Measurements from ENCODE around the gene NBR1.
"Not testable (repeated sequence)": the region's sequence is repeated elsewhere in the genome, so short reads cannot be mapped to it uniquely, and the experiment has no call there.

Gene NBR1

DNA sequence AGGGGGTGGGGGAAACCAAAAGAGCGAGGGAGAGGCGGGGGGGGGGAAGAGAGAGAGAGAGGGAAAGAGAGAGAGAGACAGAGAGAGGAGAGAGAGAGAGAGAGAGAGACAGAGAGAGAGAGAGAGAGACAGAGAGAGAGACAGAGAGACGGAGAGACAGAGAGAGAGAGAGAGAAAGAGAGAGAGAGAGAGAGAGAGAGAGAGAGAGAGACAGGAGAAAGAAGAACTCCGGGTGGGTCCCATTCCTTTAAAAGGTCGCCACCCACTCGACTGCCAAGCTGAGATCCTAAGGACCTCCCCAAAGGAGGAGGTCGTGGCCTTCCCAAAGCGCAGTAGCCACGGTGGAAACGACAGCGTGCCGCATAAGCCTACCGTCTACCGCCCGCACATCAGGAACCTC, 62.2 kb downstream of the NBR1 start:
- not testable (repeated sequence) for H3K4me3 ChIP-seq (ENCODE audit: low read depth, low read length, poor library complexity, severe bottlenecking); H3K27me3 ChIP-seq (ENCODE audit: insufficient read depth, low read length); H3K4me1 ChIP-seq (ENCODE audit: insufficient read depth, low read length, severe bottlenecking); H4K20me1 ChIP-seq (ENCODE audit: insufficient read depth, low read length); H3K9me2 ChIP-seq (ENCODE audit: low read depth, low read length); H3K9ac ChIP-seq (ENCODE audit: low read length); H3K4me2 ChIP-seq (ENCODE audit: low read length); H2AFZ ChIP-seq (ENCODE audit: low read length); H3K27ac ChIP-seq (ENCODE audit: low read depth, low read length, poor library complexity, severe bottlenecking); H3K9me3 ChIP-seq (ENCODE audit: low read length); H3F3A ChIP-seq (ENCODE audit: insufficient read depth, low read length); H3K36me3 ChIP-seq (ENCODE audit: insufficient read depth, low read length); H3K79me2 ChIP-seq (ENCODE audit: insufficient read depth, low read length)

DNA sequence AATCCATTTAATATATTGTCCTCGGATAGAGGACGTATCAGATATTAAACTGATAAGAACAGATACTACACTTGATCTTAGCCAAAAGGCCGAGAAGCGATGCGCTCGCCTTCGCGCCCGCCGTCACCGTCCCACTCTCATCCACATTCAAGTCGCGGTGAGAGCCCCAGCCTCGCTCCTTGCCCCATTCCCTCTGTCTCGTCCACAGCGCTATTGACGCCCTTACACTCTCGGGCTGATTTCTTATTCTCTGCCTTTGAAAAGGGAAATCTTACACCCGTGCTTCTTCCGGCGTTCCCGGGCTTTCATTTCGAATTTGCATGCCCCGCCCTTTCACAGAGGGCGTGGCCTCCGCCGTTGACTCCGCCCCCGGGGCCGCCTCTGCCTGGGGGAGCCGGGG, 62.9 kb downstream of the NBR1 start, which contains the start of gene RNU2-1:
RNU2-1 (minus strand) TSS at position 101 of the 400 bp plus-strand sequence.
- H3K27me3 ChIP-seq (ENCODE audit: insufficient read depth, low read length); H3K79me2 ChIP-seq (ENCODE audit: insufficient read depth, low read length); H3K4me2 ChIP-seq (ENCODE audit: low read length); H3K4me1 ChIP-seq (ENCODE audit: insufficient read depth, low read length, severe bottlenecking); H3K27ac ChIP-seq (ENCODE audit: low read depth, low read length, poor library complexity, severe bottlenecking); H3K9ac ChIP-seq (ENCODE audit: low read length); H3F3A ChIP-seq (ENCODE audit: insufficient read depth, low read length); H2AFZ ChIP-seq (ENCODE audit: low read length); H3K4me3 ChIP-seq (ENCODE audit: low read depth, low read length, poor library complexity, severe bottlenecking); H3K36me3 ChIP-seq (ENCODE audit: insufficient read depth, low read length); H3K9me2 ChIP-seq (ENCODE audit: low read depth, low read length); H4K20me1 ChIP-seq (ENCODE audit: insufficient read depth, low read length); H3K9me3 ChIP-seq (ENCODE audit: low read length): not testable (repeated sequence)

- not testable (repeated sequence) for H4K20me1 ChIP-seq (ENCODE audit: insufficient read depth, low read length); H3K4me2 ChIP-seq (ENCODE audit: low read length); H2AFZ ChIP-seq (ENCODE audit: low read length); H3K36me3 ChIP-seq (ENCODE audit: insufficient read depth, low read length); H3K4me1 ChIP-seq (ENCODE audit: insufficient read depth, low read length, severe bottlenecking); H3K9me3 ChIP-seq (ENCODE audit: low read length); H3F3A ChIP-seq (ENCODE audit: insufficient read depth, low read length); H3K9me2 ChIP-seq (ENCODE audit: low read depth, low read length); H3K9ac ChIP-seq (ENCODE audit: low read length); H3K79me2 ChIP-seq (ENCODE audit: insufficient read depth, low read length); H3K27ac ChIP-seq (ENCODE audit: low read depth, low read length, poor library complexity, severe bottlenecking); H3K4me3 ChIP-seq (ENCODE audit: low read depth, low read length, poor library complexity, severe bottlenecking); H3K27me3 ChIP-seq (ENCODE audit: insufficient read depth, low read length)
These were observed 68.6 kb downstream of the NBR1 start for GRCh38 chr17:43239597-43239996.

GRCh38 chr17:43240596-43241352, 69.8 kb downstream of the NBR1 start:
- H3K27me3 ChIP-seq (ENCODE audit: insufficient read depth, low read length); H2AFZ ChIP-seq (ENCODE audit: low read length); H3K9me2 ChIP-seq (ENCODE audit: low read depth, low read length); H3K4me2 ChIP-seq (ENCODE audit: low read length); H3F3A ChIP-seq (ENCODE audit: insufficient read depth, low read length); H3K27ac ChIP-seq (ENCODE audit: low read depth, low read length, poor library complexity, severe bottlenecking); H4K20me1 ChIP-seq (ENCODE audit: insufficient read depth, low read length); H3K79me2 ChIP-seq (ENCODE audit: insufficient read depth, low read length); H3K9ac ChIP-seq (ENCODE audit: low read length); H3K9me3 ChIP-seq (ENCODE audit: low read length); H3K4me3 ChIP-seq (ENCODE audit: low read depth, low read length, poor library complexity, severe bottlenecking); H3K36me3 ChIP-seq (ENCODE audit: insufficient read depth, low read length); H3K4me1 ChIP-seq (ENCODE audit: insufficient read depth, low read length, severe bottlenecking): not testable (repeated sequence)

DNA sequence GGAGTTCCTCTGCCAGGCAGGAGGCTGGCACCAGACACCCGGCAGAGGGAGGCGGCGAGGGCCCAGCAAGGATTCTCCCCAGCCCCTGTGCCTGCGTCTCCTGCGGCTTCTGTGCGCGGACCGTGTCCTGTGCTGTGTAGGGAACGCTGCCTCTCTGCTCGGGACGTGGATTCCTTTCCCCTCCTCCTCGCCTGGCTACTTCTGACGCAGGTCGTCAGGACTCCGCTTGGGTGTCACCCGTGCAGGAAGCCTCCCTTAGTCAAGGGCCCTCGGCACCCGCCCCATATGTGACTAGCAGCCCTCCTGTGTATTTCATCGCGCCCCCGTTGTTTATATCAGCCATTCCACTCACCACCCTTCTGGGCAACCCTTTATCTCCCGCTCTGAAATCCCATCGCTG, 75.4 kb downstream of the NBR1 start:
- not testable (repeated sequence) for H3K9me2 ChIP-seq (ENCODE audit: low read depth, low read length); H3K4me2 ChIP-seq (ENCODE audit: low read length); H3K9ac ChIP-seq (ENCODE audit: low read length); H3F3A ChIP-seq (ENCODE audit: insufficient read depth, low read length); H3K4me3 ChIP-seq (ENCODE audit: low read depth, low read length, poor library complexity, severe bottlenecking); H3K4me1 ChIP-seq (ENCODE audit: insufficient read depth, low read length, severe bottlenecking); H4K20me1 ChIP-seq (ENCODE audit: insufficient read depth, low read length); H2AFZ ChIP-seq (ENCODE audit: low read length); H3K9me3 ChIP-seq (ENCODE audit: low read length); H3K27ac ChIP-seq (ENCODE audit: low read depth, low read length, poor library complexity, severe bottlenecking); H3K27me3 ChIP-seq (ENCODE audit: insufficient read depth, low read length); H3K79me2 ChIP-seq (ENCODE audit: insufficient read depth, low read length); H3K36me3 ChIP-seq (ENCODE audit: insufficient read depth, low read length)

All from OCI-LY1 (cell line).